EL (cell line): ENCODE data around the gene FARSA.
"Not testable (repeated sequence)": the region's sequence is repeated elsewhere in the genome, so short reads cannot be mapped to it uniquely, and the experiment has no call there.

ENCODE experiments used
- DNase-seq: peaks from one replicate; pipeline ENCODE4 v3.0.0-alpha.2; 2016

FARSA gene

GRCh38 chr19:12933287-12934072, at the start of gene FARSA:
Gene FARSA (minus strand): TSS chr19:12933711. CDS start chr19:12933696, 15 bp downstream.
- DNase-seq: peak; percentile 89

- DNase-seq: no peak
These were observed 49.6 kb upstream of the FARSA start for GRCh38 chr19:12983091-12983490.

DNA sequence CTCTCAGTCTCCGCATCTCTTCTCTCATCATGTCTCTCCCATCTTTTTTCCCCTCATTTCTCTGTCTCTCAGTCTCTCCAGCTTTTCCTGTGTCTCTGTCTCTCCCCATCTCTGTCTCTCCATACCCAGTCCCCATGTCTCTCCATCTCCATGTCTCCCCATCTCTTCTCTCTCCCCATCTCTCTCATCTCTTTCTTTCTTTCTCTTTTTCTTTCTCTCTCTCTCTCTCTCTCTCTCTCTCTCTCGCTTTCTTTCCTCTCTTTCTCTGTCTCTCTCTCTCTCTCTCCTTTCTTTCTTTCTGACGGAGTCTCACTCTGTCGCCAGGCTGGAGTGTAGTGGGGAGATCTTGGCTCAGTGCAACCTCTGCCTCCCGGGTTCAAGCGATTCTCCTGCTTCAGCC, 49.1 kb upstream of the FARSA start:
- DNase-seq: no peak

DNA sequence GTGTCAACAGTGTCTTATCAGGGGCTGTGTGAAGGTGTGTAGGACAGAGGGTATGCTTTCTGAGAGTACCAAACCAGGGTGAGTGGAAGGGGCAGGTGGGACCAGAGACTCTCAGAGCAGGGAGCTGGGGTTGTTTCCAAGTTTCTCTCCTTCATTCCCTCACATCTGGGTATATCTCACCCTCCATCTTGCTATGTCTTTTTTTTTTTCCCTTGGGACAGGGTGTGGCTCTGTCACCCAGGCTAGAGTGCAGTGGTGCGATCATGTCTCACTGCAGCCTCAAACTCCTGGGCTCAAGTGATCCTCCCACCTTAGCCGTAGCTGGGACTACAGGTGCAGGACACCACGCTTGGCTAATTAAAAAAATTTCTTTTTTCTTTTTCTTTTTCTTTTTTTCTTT, 46.5 kb upstream of the FARSA start:
- DNase-seq: no peak

DNA sequence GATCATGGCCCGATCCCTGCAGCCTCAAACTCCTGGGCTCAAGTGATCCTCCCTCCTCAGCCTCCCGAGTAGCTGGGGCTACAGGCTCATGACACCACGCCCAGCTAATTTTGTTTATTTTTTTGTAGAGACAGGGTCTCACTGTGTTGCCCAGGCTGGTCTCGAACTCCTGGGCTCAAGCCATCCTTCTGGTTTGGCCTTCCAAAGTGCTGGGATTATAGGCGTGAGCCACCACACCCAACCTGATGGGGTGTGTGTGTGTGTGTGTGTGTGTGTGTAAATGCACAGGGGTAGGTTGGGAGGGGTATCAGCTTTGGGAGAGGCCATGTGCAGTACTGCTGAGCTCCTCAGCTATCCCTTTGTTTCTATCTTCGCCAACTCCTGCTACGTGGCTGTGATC, 42.6 kb upstream of the FARSA start:
- DNase-seq: not testable (repeated sequence)

DNA sequence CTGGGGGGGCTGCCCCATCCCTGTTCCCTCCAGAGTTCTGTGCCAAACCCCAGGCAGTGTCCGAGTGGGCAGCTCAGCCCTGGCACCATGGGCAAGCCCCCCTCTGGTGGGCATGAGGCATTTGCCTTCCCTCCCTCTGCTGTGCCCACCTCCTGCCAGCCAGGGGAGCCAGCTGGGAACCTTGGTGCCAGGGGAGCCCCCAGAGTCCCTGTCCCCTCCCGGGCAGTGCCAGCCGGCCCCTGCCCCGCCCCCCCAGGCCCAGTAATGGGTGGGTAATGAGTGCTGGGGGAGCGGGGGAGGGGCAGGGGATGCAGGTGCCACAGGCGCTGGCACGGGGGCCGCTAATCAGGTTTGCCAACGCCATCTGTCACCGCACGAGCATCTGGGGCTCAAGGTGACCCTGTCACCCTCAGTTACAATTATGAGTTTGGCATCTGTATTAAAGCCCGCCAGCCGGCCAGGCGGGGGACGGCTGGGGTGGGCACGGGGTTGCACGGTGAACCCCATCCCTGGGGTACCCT, 41.8 kb upstream of the FARSA start:
- DNase-seq: no peak

DNA sequence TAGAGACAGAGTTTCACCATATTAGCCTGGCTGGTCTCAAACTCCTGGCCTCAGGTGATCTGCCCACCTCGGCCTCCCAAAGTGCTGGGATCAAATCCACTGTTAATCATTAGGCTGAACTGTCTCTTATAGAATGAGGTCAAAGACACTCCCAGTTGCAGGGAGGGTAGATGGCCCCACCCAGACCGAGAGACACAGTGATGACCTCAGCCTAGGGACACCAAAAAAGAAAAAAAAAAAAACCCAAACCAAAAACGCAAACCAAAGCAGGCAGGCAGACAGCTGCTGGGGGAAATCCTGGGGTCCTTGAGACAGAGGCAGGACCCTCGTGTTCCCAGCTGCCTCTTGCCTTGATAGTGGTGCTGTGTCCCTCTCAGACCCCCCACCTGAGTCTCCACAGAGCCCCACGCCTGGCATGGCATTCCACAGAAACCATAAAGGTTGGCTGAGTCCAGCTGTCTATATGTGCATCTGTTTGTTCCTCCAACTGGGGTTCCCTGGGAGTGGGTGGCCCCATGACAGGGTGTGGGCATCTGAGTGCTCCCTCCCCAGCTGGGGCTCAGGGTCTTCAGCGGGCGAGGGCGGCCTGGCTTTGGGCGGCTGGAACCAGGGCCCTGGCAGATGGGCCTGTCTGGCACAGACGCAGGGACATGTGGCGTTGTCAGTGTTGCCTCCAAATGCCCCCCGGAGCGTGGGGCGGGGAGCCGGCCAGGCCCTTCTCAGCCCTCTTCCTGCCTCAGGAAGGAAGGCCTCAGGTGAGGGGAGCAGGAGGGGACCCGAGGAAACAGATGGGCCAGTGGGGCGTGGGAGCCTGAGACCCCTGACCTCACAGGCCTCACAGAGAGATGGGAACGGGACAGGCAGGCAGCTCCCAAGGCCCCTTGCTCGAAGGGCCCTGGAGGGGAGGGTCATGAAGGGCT, 41.0 kb upstream of the FARSA start:
- DNase-seq: no peak

- no peak for DNase-seq
These were observed 39.7 kb upstream of the FARSA start for GRCh38 chr19:12973236-12973635.

- no peak for DNase-seq
These were observed 36.7 kb upstream of the FARSA start for GRCh38 chr19:12970070-12970820.

- no peak for DNase-seq
These were observed 35.9 kb upstream of the FARSA start, which contains the start of gene DAND5 for GRCh38 chr19:12969292-12969988. Gene DAND5 (plus strand): TSS chr19:12969576. CDS start chr19:12969661, 85 bp downstream.

- no peak for DNase-seq
These were observed 34.4 kb upstream of the FARSA start for GRCh38 chr19:12967907-12968306.

DNA sequence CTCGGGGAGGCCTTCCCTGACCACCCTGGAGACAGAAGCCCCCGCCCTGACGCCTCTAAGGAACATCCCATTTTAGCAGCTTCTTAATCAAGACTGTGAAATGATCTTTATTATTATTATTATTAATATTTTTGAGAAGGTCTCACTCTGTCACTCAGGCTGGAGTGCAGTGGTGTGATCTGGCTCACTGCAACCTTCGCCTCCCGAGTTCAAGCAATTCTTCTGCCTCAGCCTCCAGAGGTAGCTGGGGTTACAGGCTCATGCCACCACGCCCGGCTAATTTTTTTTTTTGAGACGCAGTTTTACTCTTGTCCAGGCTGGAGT, 32.3 kb upstream of the FARSA start:
- DNase-seq: no peak

DNA sequence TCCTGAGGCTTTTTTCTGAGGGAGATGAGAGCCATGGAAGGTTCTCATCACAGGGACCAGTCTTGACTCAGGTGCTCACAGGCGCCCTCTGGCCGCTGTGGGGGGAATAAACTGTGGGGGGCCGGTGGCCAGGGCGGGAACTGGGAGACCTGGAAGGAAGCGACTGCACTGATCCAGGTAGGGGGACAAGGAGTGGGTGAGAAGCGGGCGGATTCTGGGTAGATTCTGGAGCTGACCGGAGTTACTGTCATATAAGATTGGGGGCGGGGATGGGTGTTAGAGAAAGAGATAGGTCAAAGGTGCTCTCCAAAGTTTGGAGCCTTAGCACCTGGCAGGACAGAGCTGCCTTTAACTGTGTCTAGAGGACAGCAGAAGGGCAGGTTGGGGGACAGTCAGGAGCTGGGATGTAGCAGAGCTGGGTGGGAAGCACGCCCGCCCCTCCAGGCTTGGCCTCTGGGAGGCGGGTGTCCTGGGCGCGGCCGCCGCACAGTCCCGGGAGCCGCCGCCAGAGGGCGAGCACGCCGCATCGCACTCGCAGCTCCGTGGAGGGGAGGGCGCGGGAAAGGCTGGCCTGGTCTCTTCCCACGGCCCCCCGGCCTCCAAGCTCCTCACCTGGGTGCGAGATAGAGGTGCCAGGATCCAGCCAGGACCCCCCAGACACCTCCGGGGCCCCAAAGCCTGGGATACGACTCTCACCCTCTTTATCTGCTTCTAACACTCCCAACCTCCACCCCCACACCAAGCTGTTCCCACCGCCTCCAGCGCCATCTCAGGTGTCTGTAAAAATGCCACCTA, 31.7 kb upstream of the FARSA start:
- DNase-seq: peak; percentile 75

DNA sequence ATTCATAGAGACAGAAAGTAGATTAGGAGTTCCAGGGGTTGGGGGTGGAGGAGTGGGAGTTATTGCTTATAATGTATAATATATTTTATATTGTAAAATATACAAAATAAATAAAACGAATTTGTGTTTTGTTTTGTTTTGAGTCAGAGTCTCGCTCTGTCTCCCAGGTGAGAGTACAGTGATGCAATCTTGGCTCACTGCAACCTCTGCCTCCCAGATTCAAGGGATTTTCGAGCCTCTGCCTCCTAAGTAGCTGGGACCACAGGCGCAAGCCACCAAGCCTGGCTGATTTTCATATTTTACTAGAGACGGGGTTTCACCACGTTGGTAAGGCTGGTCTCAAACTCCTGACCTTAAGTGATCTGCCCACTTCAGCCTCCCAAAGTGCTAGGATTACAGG, 26.0 kb upstream of the FARSA start:
- no peak for DNase-seq

- DNase-seq: not testable (repeated sequence)
These were observed 24.0 kb upstream of the FARSA start for GRCh38 chr19:12957389-12957952.

- DNase-seq: peak; percentile 79
These were observed 23.2 kb upstream of the FARSA start, which contains the start of gene GADD45GIP1 for GRCh38 chr19:12956446-12957388. Gene GADD45GIP1 (minus strand): TSS chr19:12957223. CDS start chr19:12957212, 11 bp downstream.

DNA sequence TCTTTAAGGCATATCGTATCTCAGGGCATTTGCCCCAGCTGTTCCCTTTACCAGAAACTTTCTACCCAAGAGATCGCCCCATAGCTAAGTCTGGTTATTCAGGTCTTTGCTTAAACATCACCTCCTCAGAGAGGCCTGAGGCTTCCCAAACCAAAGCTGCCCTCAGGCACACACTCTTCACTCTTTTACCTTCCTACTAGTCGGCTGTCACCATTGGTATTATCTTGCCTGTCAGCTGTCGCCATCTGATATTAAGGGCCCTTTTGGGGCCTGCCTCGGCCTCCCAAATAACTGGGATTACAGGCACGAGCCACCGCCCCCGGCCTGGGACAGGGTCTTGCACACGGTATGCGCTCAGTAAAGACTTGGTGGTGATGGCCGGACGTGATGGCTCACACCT, 22.5 kb upstream of the FARSA start:
- DNase-seq: no peak

GRCh38 chr19:12955575-12955974, 22.1 kb upstream of the FARSA start:
- not testable (repeated sequence) for DNase-seq

DNA sequence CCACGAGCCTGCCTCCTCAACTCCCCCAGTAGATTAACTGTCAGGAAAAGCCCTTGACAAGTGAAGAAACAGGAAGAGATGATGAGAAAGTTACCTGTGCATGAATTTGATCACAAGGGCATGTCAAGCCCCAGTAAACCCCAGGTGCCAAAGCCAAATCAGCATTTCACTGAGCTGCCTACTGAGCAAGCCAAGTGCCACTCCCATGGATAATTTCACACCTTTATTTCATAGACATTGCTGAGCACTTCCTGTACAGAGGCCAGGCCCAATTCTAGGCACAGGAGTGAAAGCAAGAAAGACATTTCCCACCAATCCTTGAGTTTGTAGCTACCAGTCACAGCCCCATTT, 21.1 kb upstream of the FARSA start:
- no peak for DNase-seq
